ENCODE data around the gene WDR62.

WDR62 gene

GRCh38 chr19:36140304-36141038 lies 85.8 kb downstream of the WDR62 start (continued):
- TF ChIP-seq ZNF768 (tag by site-specific recombination; IDR thresholded peaks at IDR 0.05) (no peak), KLF9 (tag by site-specific recombination; IDR thresholded peaks at IDR 0.05; ENCODE audit: low read depth) (peak; percentile 5)

DNA sequence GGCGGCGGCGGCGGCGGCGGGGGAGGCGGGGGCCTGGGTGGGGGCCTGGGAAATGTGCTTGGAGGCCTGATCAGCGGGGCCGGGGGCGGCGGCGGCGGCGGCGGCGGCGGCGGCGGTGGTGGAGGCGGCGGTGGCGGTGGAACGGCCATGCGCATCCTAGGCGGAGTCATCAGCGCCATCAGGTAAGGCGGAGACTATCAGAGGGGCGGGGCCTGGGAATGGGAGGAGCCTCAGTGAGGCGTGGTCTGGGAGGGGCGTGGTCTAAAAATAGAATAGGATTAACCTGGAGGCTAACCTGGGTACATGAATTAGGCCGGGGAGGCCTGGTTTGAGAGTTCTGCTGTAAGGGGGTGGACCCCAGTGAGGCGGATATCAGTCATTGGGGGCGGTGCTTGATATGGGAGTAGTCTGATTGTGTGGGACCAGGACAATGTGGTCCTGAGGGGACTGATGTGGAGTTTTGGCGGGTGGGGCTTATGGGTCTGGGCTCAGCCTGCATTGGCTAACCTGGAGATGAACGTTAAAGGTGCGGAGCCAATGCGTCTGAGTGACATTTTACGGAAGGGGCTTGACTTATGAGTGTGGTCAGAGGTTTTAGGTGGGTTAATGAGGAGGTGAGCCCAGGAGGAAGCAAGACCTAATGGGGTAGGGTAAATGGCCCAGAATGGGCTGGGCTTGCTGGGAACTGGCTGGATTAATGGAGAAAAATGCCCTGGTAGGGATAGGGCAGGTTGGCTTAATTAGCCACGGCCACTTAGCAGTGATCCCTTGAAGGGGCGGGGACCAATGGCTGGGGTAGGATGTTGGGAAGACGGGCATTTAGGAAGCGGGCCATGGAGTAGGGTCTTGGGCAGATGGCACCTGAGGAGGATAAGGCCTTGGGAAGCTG lies 86.6 kb downstream of the WDR62 start:
- POLR2A ChIA-PET: interaction anchor here (2.0 to 5.4 kb wide), 3 partner anchors 12 to 348 kb away, joined by 5 to 87 read pairs (median 17); partner anchors contain the start of gene ZNF566
- H3K4me3 ChIP-seq (ENCODE audit: low read depth, low read length): peak overlapping the region; percentile 80
- CTCF ChIA-PET: no interaction called here
- peaks cover 14% of the 10 kb centered on the region for H3K4me1 ChIP-seq (ENCODE audit: control insufficient read depth, insufficient read depth, low read length)
- H3K9me3 ChIP-seq (ENCODE audit: control insufficient read depth, insufficient read depth, low read depth, low read length): no peaks in the 10 kb centered on the region
- peaks cover 38% of the 10 kb centered on the region in 2 experiments for H3K36me3 ChIP-seq (ENCODE audit: control insufficient read depth in 2 of 2, insufficient read depth in 1 of 2, low read length in 2 of 2)
- peak overlapping the region; percentile 94 for H3K27ac ChIP-seq (ENCODE audit: extremely low read depth, low read depth, low read length)
- no peak for TF ChIP-seq ZNF596 (tag by site-specific recombination; IDR thresholded peaks at IDR 0.05)
- TF ChIP-seq GLI2 (tag by site-specific recombination; IDR thresholded peaks at IDR 0.05; ENCODE audit: borderline replicate concordance, low read depth): no peak
- no peak for TF ChIP-seq SETDB1 (IDR thresholded peaks at IDR 0.05; ENCODE audit: insufficient read length, low read length)
- TF ChIP-seq, protein P1, sequence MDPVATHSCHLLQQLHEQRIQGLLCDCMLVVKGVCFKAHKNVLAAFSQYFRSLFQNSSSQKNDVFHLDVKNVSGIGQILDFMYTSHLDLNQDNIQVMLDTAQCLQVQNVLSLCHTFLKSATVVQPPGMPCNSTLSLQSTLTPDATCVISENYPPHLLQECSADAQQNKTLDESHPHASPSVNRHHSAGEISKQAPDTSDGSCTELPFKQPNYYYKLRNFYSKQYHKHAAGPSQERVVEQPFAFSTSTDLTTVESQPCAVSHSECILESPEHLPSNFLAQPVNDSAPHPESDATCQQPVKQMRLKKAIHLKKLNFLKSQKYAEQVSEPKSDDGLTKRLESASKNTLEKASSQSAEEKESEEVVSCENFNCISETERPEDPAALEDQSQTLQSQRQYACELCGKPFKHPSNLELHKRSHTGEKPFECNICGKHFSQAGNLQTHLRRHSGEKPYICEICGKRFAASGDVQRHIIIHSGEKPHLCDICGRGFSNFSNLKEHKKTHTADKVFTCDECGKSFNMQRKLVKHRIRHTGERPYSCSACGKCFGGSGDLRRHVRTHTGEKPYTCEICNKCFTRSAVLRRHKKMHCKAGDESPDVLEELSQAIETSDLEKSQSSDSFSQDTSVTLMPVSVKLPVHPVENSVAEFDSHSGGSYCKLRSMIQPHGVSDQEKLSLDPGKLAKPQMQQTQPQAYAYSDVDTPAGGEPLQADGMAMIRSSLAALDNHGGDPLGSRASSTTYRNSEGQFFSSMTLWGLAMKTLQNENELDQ (tag by site-specific recombination; IDR thresholded peaks at IDR 0.05; ENCODE audit: low read depth): no peak
- TF ChIP-seq, protein P2, sequence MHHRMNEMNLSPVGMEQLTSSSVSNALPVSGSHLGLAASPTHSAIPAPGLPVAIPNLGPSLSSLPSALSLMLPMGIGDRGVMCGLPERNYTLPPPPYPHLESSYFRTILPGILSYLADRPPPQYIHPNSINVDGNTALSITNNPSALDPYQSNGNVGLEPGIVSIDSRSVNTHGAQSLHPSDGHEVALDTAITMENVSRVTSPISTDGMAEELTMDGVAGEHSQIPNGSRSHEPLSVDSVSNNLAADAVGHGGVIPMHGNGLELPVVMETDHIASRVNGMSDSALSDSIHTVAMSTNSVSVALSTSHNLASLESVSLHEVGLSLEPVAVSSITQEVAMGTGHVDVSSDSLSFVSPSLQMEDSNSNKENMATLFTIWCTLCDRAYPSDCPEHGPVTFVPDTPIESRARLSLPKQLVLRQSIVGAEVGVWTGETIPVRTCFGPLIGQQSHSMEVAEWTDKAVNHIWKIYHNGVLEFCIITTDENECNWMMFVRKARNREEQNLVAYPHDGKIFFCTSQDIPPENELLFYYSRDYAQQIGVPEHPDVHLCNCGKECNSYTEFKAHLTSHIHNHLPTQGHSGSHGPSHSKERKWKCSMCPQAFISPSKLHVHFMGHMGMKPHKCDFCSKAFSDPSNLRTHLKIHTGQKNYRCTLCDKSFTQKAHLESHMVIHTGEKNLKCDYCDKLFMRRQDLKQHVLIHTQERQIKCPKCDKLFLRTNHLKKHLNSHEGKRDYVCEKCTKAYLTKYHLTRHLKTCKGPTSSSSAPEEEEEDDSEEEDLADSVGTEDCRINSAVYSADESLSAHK (tag by site-specific recombination; IDR thresholded peaks at IDR 0.05): no peak; the same call in 1 of the 2 replicates
- no peak for TF ChIP-seq ZNF335 (tag by site-specific recombination; conservative IDR thresholded peaks at IDR 0.05)
- TF ChIP-seq, protein P3, sequence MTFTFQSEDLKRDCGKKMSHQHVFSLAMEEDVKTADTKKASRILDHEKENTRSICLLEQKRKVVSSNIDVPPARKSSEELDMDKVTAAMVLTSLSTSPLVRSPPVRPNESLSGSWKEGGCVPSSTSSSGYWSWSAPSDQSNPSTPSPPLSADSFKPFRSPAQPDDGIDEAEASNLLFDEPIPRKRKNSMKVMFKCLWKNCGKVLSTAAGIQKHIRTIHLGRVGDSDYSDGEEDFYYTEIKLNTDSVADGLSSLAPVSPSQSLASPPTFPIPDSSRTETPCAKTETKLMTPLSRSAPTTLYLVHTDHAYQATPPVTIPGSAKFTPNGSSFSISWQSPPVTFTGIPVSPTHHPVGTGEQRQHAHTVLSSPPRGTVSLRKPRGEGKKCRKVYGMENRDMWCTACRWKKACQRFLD (tag by site-specific recombination; IDR thresholded peaks at IDR 0.05): no peak
- TF ChIP-seq TSHZ1 (tag by site-specific recombination; IDR thresholded peaks at IDR 0.05; ENCODE audit: borderline replicate concordance): no peak
- no peak for TF ChIP-seq ZNF37A (tag by site-specific recombination; IDR thresholded peaks at IDR 0.05)
- TF ChIP-seq ZNF248 (tag by site-specific recombination; IDR thresholded peaks at IDR 0.05): no peak
- no peak for TF ChIP-seq ZNF433 (tag by site-specific recombination; IDR thresholded peaks at IDR 0.05; ENCODE audit: low read depth)
- peak; percentile 79 for TF ChIP-seq KLF8 (tag by site-specific recombination; IDR thresholded peaks at IDR 0.05)
- no peak for TF ChIP-seq ZNF660 (tag by site-specific recombination; IDR thresholded peaks at IDR 0.05)
- TF ChIP-seq ZNF473 (tag by site-specific recombination; IDR thresholded peaks at IDR 0.05): no peak
- no peak for TF ChIP-seq ZNF24 (tag by site-specific recombination; IDR thresholded peaks at IDR 0.05)
- TF ChIP-seq ZNF645 (tag by site-specific recombination; IDR thresholded peaks at IDR 0.05): no peak
- no peak for TF ChIP-seq ZNF626 (tag by site-specific recombination; IDR thresholded peaks at IDR 0.05)
- no peak for TF ChIP-seq ZNF629 (tag by site-specific recombination; IDR thresholded peaks at IDR 0.05)
- TF ChIP-seq, protein P4, sequence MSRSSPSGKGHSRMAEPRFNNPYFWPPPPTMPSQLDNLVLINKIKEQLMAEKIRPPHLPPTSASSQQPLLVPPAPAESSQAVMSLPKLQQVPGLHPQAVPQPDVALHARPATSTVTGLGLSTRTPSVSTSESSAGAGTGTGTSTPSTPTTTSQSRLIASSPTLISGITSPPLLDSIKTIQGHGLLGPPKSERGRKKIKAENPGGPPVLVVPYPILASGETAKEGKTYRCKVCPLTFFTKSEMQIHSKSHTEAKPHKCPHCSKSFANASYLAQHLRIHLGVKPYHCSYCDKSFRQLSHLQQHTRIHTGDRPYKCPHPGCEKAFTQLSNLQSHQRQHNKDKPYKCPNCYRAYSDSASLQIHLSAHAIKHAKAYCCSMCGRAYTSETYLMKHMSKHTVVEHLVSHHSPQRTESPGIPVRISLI (tag by site-specific recombination; IDR thresholded peaks at IDR 0.05): no peak
- TF ChIP-seq GLIS2 (tag by site-specific recombination; IDR thresholded peaks at IDR 0.05): no peak; the same call in none of the 2 replicates

Measured in HEK293 (cell line).